ENCODE data around the gene TTC6.

TTC6 gene

GRCh38 chr14:37558740-37559139 lies 36.7 kb upstream of the TTC6 start:
- in situ Hi-C loops (cut with MboI; ENCODE audit: low pct_unique_long_range_greater_than_20kb, low sequenced_read_pairs, unreplicated experiment) = no loop called here
- TF ChIP-seq, protein P1, sequence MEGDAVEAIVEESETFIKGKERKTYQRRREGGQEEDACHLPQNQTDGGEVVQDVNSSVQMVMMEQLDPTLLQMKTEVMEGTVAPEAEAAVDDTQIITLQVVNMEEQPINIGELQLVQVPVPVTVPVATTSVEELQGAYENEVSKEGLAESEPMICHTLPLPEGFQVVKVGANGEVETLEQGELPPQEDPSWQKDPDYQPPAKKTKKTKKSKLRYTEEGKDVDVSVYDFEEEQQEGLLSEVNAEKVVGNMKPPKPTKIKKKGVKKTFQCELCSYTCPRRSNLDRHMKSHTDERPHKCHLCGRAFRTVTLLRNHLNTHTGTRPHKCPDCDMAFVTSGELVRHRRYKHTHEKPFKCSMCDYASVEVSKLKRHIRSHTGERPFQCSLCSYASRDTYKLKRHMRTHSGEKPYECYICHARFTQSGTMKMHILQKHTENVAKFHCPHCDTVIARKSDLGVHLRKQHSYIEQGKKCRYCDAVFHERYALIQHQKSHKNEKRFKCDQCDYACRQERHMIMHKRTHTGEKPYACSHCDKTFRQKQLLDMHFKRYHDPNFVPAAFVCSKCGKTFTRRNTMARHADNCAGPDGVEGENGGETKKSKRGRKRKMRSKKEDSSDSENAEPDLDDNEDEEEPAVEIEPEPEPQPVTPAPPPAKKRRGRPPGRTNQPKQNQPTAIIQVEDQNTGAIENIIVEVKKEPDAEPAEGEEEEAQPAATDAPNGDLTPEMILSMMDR (IDR thresholded peaks at IDR 0.05; ENCODE audit: extremely low read depth, insufficient read depth, missing control alignments) = no peak
- no peak for DNase-seq (ENCODE audit: low spot score)

DNA sequence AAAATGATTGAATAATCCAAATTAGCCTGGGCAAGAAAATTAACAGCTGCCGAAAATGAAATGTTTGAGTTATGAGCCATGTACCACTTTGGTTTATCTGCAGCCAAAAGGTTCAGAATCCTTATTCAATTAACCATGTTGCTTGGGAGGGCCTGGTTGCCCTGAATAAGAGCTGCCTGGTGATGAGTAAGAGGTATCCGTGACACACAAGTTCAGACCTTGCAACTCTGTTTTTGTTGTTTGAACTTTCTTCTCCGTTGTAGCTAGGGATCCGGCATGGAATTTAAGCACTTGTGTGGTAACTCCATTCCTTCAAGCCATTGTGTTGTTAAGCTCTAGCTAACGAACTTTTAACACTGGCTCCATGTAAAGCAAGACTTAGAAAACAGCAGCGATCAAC lies 36.0 kb upstream of the TTC6 start:
- TF ChIP-seq, protein P1 (IDR thresholded peaks at IDR 0.05; ENCODE audit: extremely low read depth, insufficient read depth, missing control alignments) = no peak
- no peak for DNase-seq (ENCODE audit: low spot score)
- in situ Hi-C loops (cut with MboI; ENCODE audit: low pct_unique_long_range_greater_than_20kb, low sequenced_read_pairs, unreplicated experiment) = no loop called here

GRCh38 chr14:37563189-37563588 lies 32.2 kb upstream of the TTC6 start:
- TF ChIP-seq, protein P1 (IDR thresholded peaks at IDR 0.05; ENCODE audit: extremely low read depth, insufficient read depth, missing control alignments) = no peak
- no peak for DNase-seq (ENCODE audit: low spot score)
- in situ Hi-C loops (cut with MboI; ENCODE audit: low pct_unique_long_range_greater_than_20kb, low sequenced_read_pairs, unreplicated experiment) = no loop called here

DNA sequence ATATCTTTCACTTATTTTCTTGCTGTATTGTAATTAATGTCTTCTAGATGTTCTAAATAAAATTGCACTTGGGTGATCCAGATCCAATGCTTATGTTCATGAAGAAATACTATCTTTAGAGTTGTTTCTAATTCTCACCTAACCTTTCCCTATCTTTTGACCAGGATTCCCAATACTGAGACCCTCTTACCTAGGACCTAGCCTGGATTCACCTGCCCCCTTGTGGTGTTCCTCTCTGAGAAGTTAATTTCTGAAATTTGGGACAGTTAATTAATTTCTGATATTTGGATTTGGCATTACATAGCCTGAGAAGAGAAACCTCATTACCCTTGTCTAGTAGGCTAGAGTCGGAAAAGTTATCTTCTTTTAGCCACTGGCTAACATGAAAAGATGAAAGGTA lies 29.9 kb upstream of the TTC6 start:
- DNase-seq (ENCODE audit: low spot score) = no peak
- in situ Hi-C loops (cut with MboI; ENCODE audit: low pct_unique_long_range_greater_than_20kb, low sequenced_read_pairs, unreplicated experiment) = no loop called here
- TF ChIP-seq, protein P1 (IDR thresholded peaks at IDR 0.05; ENCODE audit: extremely low read depth, insufficient read depth, missing control alignments) = no peak

DNA sequence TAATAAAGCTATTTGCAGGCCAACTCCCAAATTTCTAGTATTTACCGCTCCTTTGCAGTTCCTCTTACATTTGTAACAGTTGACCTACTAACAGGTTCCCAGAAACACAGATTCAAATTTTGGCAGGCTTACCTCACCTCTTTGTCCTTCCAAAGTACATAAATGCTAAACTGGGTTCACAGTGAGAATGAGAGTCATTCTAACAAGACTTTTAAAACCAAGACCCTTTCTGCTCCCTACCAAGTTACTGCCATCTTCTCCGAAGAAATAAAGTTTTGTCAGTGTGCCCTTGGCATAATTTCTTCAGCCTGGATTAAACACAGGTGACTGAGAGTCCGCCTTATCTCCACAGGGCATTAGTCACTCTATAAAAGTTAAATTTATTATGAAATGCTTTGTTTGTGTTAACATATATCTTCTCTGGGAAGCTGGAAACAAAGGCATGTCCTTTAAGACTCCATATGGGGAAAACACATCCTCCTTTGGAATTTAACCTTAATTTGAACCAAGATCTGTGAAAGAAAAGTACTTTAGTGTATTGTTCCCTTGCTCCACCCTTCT lies 28.5 kb upstream of the TTC6 start:
- TF ChIP-seq, protein P1 (IDR thresholded peaks at IDR 0.05; ENCODE audit: extremely low read depth, insufficient read depth, missing control alignments) = no peak
- DNase-seq (ENCODE audit: low spot score) = no peak
- in situ Hi-C loops (cut with MboI; ENCODE audit: low pct_unique_long_range_greater_than_20kb, low sequenced_read_pairs, unreplicated experiment) = no loop called here

- TF ChIP-seq, protein P1 (IDR thresholded peaks at IDR 0.05; ENCODE audit: extremely low read depth, insufficient read depth, missing control alignments) = no peak
- DNase-seq (ENCODE audit: low spot score) = no peak
- in situ Hi-C loops (cut with MboI; ENCODE audit: low pct_unique_long_range_greater_than_20kb, low sequenced_read_pairs, unreplicated experiment) = no loop called here
These were observed 25.7 kb upstream of the TTC6 start for GRCh38 chr14:37569729-37570128.

DNA sequence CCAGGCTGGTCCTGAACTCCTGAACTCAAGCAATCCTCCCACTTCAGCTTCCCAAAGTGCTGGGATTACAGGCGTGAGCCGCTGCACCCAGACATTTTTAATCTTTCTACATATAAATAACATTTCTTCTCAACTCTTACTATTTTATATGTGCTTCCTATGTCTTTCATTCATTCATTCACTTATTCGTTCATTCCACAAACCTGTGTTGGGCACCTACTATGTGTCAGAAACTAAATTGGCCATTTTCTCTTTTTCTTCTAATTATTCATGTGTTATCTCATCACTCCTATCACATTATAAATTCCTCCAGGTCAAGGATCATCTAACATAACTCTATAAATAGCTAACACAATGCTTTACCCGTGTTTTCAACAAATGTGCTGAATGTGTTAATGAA lies 24.0 kb upstream of the TTC6 start:
- TF ChIP-seq, protein P1 (IDR thresholded peaks at IDR 0.05; ENCODE audit: extremely low read depth, insufficient read depth, missing control alignments) = no peak
- no peak for DNase-seq (ENCODE audit: low spot score)
- in situ Hi-C loops (cut with MboI; ENCODE audit: low pct_unique_long_range_greater_than_20kb, low sequenced_read_pairs, unreplicated experiment) = no loop called here

Data from GM13977 (cell line).